Measurements from ENCODE around the gene C7orf33. TPM values are rescaled to one million over a fixed set of nuclear protein-coding genes. Genes with fewer than 3 reads are reported as not detected.

C7orf33 gene
- total RNA-seq, 3 donors from 2014 or later: not detected

- no peaks in the 10 kb centered on the region for H3K9me3 ChIP-seq
- H3K4me1 ChIP-seq: no peaks in the 10 kb centered on the region
- H3K27me3 ChIP-seq: peaks cover 0 to 4% of the 10 kb centered on the region in 2 donors
- intact Hi-C loops (cut with DNase I; ENCODE audit: low total_unique reads): no loop called here
- no peak for TF ChIP-seq POLR2A (IDR thresholded peaks at IDR 0.05)
- no peak for TF ChIP-seq POLR2AphosphoS5 (IDR thresholded peaks at IDR 0.05)
- TF ChIP-seq, protein P1, sequence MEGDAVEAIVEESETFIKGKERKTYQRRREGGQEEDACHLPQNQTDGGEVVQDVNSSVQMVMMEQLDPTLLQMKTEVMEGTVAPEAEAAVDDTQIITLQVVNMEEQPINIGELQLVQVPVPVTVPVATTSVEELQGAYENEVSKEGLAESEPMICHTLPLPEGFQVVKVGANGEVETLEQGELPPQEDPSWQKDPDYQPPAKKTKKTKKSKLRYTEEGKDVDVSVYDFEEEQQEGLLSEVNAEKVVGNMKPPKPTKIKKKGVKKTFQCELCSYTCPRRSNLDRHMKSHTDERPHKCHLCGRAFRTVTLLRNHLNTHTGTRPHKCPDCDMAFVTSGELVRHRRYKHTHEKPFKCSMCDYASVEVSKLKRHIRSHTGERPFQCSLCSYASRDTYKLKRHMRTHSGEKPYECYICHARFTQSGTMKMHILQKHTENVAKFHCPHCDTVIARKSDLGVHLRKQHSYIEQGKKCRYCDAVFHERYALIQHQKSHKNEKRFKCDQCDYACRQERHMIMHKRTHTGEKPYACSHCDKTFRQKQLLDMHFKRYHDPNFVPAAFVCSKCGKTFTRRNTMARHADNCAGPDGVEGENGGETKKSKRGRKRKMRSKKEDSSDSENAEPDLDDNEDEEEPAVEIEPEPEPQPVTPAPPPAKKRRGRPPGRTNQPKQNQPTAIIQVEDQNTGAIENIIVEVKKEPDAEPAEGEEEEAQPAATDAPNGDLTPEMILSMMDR (IDR thresholded peaks at IDR 0.05): no peak
- no peaks in the 10 kb centered on the region for H3K36me3 ChIP-seq
- no peak overlapping the region for H3K4me3 ChIP-seq
- DNase-seq (ENCODE audit: low spot score in 2 of 2): no peak
- H3K27ac ChIP-seq: no peak overlapping the region
Observed at GRCh38 chr7:148625342-148625741, 34.8 kb downstream of the C7orf33 start.

DNA sequence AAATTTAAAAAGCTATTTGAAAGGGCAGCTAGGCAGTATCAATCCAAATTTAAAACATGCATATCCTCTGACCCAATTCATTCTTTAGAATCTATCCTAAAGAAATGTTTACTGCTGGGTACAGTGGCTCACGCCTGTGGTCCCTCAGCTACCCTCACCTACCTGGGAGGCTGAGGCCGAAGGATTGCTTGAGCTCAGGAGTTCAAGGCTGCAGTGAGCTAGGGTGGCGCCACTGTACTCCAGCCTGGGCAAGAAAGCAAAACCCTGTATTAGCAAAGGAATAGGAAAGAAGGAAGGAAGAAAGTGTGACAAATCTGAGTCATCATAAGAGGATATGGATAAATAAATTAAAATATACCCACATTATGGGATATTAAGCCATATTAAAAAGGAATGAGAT lies 36.3 kb downstream of the C7orf33 start:
- Histone ChIP-seq H3K9me3 (no peaks in the 10 kb centered on the region), H3K27me3 (no peaks in the 10 kb centered on the region), H3K4me1 (no peaks in the 10 kb centered on the region), H3K27ac (no peak overlapping the region), H3K36me3 (no peaks in the 10 kb centered on the region), H3K4me3 (no peak overlapping the region)
- TF ChIP-seq POLR2A (IDR thresholded peaks at IDR 0.05) (no peak), POLR2AphosphoS5 (IDR thresholded peaks at IDR 0.05) (no peak)
- TF ChIP-seq, protein P1 (IDR thresholded peaks at IDR 0.05): no peak
- intact Hi-C loops (cut with DNase I; ENCODE audit: low total_unique reads): no loop called here
- no peak for DNase-seq (ENCODE audit: low spot score in 2 of 2)

GRCh38 chr7:148628011-148628410 lies 37.4 kb downstream of the C7orf33 start:
- intact Hi-C loops (cut with DNase I; ENCODE audit: low total_unique reads): no loop called here
- H3K4me1 ChIP-seq: no peaks in the 10 kb centered on the region

GRCh38 chr7:148630078-148630477 lies 39.5 kb downstream of the C7orf33 start:
- TF ChIP-seq POLR2AphosphoS5 (IDR thresholded peaks at IDR 0.05) (no peak), POLR2A (IDR thresholded peaks at IDR 0.05) (no peak)
- TF ChIP-seq, protein P1 (IDR thresholded peaks at IDR 0.05): no peak
- H3K27me3 ChIP-seq: no peaks in the 10 kb centered on the region
- no peaks in the 10 kb centered on the region for H3K9me3 ChIP-seq
- H3K4me1 ChIP-seq: no peaks in the 10 kb centered on the region
- no peak overlapping the region for H3K27ac ChIP-seq
- H3K36me3 ChIP-seq: no peaks in the 10 kb centered on the region
- intact Hi-C loops (cut with DNase I; ENCODE audit: low total_unique reads): no loop called here
- no peak overlapping the region for H3K4me3 ChIP-seq
- DNase-seq (ENCODE audit: low spot score in 2 of 2): no peak

More at GRCh38 chr7:148628011-148628410, 37.4 kb downstream of the C7orf33 start:
- DNase-seq (ENCODE audit: low spot score in 2 of 2): no peak
- no peaks in the 10 kb centered on the region for H3K9me3 ChIP-seq
- no peak overlapping the region for H3K4me3 ChIP-seq
- no peak overlapping the region for H3K27ac ChIP-seq
- TF ChIP-seq, protein P1 (IDR thresholded peaks at IDR 0.05): no peak
- TF ChIP-seq POLR2AphosphoS5 (IDR thresholded peaks at IDR 0.05) (no peak), POLR2A (IDR thresholded peaks at IDR 0.05) (no peak)
- no peaks in the 10 kb centered on the region for H3K27me3 ChIP-seq
- no peaks in the 10 kb centered on the region for H3K36me3 ChIP-seq

GRCh38 chr7:148633761-148634160 lies 43.2 kb downstream of the C7orf33 start:
- no peak overlapping the region for H3K27ac ChIP-seq
- H3K27me3 ChIP-seq: no peaks in the 10 kb centered on the region
- H3K9me3 ChIP-seq: no peaks in the 10 kb centered on the region
- H3K4me1 ChIP-seq: no peaks in the 10 kb centered on the region
- intact Hi-C loops (cut with DNase I; ENCODE audit: low total_unique reads): no loop called here
- TF ChIP-seq, protein P1 (IDR thresholded peaks at IDR 0.05): no peak
- TF ChIP-seq POLR2A (IDR thresholded peaks at IDR 0.05) (no peak), POLR2AphosphoS5 (IDR thresholded peaks at IDR 0.05) (no peak)
- no peak for DNase-seq (ENCODE audit: low spot score in 2 of 2)
- H3K4me3 ChIP-seq: no peak overlapping the region
- H3K36me3 ChIP-seq: no peaks in the 10 kb centered on the region
